Measurements from ENCODE around the gene GLP2R.

GLP2R gene

DNA sequence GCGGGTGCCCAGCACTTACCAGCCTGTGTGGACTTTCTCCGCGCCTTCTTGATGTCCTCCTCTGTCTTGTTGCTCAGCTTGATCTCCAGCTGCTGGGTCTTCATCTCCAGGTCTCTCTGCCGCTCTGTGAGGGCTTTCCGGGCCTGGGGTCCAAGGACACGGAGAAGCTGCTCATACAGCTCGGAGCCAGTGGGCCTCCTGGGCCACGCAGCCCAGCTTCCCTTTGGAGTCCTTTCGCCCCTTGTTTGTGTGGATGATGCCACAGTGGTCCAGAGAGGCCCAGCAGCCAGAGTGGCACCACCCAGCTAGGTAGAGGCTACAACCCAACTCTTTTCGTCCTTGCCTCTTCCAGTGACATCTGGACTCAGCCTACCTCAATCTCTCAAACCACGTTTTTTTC, 99.7 kb downstream of the GLP2R start:
- DNase-seq, result no peak

DNA sequence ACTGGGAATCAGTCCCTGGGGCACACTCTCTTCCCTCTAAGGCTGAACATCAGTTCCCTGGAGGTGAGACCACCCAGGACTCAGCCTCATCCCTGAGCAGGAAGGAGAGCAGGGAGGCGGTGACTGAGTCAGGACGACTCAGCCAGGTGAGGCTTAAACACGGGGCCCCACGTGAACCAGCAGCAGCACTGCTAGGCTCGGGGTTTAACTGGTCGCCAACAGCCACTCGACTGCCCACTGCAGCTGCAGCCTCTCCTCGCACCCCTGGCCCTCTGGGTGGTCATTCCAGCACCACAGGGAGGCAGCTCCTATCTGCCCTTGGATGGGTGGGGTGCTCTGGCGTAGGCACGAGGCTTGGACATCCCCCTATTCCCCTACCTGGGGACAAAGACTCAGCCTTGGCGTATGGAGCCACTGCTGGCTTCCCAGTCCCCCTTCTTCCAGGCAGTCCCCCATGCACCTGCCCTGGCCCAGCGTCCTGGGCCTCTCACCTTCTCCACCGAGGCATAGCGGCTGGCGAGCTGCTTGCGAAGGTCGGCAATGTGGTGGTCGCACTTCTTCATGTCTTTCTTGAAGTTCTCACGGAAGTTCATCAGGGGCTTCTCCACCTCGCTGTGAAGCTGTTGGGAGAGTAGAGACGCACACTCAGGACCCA, 100.6 kb downstream of the GLP2R start:
- no peak for DNase-seq

DNA sequence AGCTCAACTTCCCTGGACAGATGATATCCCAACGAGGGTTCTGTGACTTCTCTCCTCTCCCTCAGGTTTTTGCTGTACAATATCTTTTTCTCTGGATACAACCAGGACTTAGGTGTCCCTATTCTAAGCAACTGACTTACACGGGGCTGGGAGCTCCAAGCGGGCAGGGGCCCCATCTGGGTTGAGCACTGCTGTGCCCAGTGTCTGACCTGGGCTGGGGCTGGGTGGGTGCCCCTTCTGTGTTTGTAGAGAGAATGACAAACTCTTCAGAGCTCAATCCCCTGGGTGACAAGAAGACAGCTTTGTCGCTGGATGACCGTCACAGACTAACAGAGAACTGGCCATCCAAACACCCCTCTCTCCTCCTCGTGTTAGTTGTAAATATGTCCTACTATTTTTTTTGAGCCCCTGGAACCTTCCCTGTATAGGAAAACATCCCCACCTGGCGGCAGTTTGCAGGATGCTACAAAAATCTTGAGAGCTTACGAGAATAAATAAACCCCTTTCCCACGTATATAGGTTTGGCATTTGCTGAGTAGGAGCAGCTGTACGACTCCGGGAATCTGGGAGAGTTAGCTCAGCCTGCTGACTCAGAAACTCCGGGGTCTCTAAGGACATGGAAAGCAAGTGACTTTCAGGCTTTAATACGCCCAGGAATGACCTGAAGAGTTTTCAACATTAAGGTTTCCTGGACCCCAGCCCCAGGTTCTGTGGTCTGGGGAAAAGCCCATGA, 103.0 kb downstream of the GLP2R start:
- no peak for DNase-seq

DNA sequence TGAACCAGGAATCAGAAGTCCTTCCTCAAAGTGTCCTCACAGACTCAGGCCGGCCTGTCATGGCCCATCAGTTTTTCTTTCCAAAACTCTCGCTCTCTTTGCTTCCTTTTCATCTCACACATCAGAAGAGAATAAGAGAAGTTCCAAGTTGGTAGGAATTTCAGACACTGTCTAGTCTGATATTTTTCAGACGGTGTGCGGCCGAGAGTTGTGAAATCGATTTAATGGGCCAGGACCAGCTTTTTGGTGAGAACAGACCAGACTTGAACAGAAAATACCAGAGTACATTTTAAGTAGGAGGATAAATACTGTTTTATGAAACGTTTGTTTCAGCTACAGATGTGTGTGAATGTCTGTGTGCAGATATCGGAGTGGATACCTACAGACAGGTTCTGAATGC, 104.1 kb downstream of the GLP2R start:
- no peak for DNase-seq

DNA sequence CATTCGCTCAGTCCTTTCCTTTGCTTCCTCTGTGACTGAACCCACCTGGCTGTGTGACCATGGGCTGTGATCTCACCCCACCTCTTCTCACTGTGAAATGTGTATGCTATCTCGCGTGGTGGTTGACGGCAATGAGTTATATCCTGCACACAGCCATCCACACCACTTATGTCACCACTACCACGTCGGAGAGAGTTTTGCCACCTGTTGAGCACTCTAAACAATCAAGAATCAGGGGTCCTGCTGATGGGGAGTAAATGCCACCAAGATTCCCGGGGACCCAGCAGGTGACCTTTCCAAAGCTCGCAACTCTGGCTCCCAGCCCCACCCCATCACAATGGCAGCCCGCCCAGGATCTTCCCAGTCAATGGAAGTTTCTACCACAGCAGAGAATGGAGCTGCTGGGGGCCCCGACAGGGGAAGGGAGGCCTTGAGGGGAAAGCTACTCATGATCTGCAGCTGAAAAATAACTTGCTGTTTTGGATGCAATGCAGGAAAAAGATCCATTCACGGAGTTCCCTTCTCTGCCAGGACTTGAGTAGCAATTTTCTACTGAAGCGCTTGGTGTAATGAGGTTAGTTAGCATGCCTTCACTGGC, 105.5 kb downstream of the GLP2R start:
- no peak for DNase-seq

DNA sequence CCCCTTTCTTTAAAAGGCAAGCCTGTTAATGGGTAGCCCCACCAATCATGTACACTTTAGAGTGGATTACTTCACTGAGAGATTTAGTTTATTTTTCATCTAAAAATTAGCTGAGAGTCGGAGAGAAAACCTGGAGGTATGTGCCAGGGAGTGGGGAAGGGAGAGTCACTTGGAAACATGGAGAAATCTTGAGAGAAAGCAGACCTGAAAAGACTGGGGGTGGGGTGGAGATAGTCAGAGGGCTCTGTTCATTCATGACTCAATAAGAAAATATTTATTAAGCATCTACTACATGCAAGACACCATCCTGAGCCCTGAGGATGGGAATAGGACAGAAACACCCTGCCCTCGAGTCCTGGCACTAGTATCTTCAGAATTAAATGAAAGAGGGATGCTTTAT, 106.8 kb downstream of the GLP2R start:
- DNase-seq, result no peak

DNA sequence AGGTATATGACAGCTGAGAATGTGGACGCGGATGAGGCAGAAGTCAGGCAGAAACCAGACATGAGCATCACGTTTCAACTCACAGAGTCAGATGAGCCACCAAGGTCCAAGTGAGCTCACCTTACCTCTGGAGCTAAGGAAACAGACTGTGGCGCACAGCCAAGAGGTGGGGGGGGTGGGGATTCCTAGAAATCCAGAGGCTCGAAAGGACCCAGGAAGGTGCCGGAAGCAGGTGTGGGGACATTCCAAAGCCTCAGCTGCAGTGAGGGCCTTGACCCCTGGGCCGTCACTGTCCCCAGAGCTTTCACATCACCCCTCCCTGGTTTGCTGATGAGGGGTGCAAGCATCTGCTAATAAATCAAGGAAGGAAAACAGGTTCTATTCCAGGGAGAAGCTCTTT, 108.6 kb downstream of the GLP2R start:
- no peak for DNase-seq

DNA sequence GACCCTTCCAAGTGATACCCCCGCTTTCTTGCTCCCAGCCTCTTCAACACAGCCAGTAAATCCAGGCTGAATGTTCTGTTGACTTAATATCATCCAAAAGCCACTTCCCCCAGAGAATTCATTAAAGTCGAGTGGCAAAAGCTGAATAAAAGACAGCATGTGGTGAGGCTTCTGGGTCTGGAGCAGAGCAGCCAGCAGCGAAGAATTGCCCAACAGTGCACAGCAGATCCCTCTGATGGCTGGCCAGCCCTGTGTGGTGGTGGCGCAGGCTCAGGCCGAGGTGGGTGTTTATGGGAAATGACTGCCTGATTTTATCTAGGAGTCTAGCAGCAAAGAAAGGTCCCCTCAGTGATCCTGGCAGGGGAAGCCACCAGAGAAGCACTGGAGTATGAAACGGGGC, 109.7 kb downstream of the GLP2R start:
- DNase-seq, result no peak

DNA sequence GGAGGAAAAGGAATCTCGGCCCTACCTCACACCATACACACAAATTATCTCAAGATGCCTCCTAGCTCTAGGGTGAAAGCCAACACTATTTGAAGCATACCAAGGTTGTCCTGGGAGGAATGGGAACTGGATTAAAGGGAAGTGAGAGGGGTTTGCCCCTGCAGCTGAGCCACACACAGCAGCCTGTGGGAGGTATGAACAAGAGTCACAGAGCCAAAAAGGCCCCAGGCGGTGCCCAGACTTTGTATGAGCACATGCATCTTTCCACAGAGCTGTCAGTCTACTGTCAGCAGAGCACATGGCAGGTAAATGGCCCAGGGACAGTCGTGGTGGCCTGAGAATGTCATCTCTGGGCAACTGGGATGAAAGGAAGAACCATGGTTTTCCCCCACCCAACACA, 110.4 kb downstream of the GLP2R start:
- DNase-seq, result no peak

DNA sequence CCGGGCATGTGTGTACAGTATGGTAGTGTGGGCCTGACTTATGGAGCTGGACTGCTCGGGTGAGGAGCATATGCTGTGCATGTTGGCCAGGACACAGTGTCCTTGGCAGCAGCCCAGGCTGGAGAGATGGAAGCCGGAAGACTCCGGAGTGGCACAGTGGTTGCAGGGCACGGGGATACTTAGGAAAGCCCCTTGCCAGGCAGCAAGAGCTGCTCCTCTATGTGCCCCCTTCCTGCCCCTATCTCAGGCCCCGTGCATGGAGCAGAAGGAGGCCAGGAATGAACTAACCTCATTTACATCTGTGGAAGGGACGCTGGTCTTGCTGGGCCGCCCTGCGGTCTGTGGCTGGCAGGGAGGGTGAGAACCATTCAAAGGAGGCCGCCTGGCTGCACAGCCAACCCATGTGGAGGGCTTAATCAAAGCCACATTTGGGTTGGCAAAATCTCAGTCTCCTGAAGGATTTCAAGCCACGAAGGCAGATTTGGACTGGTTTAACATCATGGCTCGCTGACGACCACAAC, 111.6 kb downstream of the GLP2R start:
- no peak for DNase-seq

DNA sequence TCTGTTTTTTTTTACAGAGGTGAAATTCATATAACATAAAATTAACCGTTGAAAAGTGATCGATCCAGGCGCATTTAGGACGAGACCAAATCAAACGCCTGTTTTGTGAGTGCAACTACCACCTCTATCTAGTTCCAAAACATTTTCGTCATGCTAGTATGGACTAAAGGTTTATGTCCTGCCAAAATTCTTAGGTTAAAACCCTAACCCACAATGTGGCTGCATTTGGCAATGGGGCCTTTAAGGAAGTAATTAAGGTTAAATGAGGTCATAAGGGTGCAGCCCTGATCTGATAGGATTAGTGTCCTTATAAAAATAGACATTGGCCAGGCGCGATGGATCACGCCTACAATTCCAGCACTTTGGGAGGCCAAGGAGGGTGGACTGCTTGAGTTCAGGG, 112.2 kb downstream of the GLP2R start:
- DNase-seq, result no peak

DNA sequence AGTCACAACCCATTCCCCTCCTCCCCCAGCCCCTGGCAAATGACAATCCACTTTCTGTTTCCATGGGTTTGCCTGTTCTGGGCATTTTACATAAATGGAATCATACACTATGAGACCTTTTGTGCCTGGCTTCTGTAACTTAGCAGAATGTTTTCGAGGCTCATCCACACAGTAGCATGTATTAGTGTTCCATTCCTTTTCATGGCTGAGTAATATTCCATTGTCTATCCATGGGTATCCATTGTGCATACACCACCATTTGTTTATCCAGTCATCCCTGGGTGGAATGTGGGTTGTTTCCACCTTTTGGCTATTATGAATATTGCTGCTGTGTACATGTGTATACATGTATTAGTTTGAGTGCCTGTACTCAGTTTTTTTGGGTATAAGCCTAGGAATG, 113.0 kb downstream of the GLP2R start:
- no peak for DNase-seq

DNA sequence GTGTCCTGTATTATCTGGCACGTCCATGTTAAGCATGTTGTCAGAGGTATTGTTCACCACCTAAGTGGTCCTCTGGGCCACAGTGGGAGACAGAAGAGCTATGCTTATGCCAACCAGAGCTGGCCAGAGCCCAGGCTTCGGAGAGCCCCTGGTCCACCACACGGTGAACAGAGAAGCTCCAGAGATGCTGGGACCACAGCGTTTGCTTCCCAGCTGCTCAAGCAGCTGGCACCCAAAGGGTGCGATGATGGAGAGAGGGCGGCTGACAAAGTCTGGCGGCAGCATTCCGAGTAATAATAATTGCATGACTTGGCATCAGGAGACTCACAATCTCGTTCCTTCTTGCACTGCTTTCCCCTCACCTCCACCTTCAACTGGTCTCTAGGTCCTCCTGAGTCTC, 115.1 kb downstream of the GLP2R start:
- DNase-seq, result no peak

DNA sequence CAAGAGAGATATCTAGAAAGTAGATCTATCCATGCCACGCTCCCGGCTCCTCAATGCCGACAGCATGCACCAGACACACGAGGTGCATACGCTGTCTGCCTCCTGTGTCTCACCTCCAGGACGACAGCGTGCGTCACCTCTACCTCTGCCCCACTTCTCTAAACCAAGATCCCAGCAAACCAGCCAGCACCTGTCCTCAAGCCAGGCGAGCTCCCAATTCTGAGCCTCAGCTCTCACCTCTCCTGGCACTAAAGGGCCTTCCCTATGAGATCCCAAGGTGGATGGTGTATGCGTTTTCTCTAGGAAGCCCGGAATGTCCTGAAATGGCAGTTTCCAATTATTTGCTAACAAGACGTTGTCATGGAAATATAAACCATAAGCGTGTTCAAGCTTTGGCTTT, 115.6 kb downstream of the GLP2R start:
- DNase-seq, result no peak

All from CD4-positive, alpha-beta T cell treated with Interleukin-15 for 1 hour (primary cell).